Measurements from ENCODE around the gene SMARCC1. TPM values are rescaled to one million over a fixed set of nuclear protein-coding genes. Genes with fewer than 3 reads are reported as not detected.

The SMARCC1 gene
- total RNA-seq, 1 experiment from 2014 or later: 130 TPM

GRCh38 chr3:47799733-47800132, 18.0 kb upstream of the SMARCC1 start:
- CTCF ChIA-PET: no interaction called here
- intact Hi-C loops (cut with micrococcal nuclease; ENCODE audit: unreplicated experiment): no loop called here

GRCh38 chr3:47794544-47794943, 12.9 kb upstream of the SMARCC1 start:
- H3K27ac ChIP-seq: no peak overlapping the region
- DNase-seq: no peak
- ChIA-PET CTCF (interaction anchor here (0.7 kb wide), 1 partner anchor 217 kb away, joined by 6 read pairs; no protein-coding TSS in a partner anchor), POLR2A (ENCODE audit: unreplicated experiment) (no interaction called here)
- H3K4me2 ChIP-seq: no peak overlapping the region
- H4K20me1 ChIP-seq (ENCODE audit: insufficient read depth): no peaks in the 10 kb centered on the region
- no peak overlapping the region for H3K4me3 ChIP-seq
- no peaks in the 10 kb centered on the region for H3K27me3 ChIP-seq (ENCODE audit: insufficient read depth, low read depth)
- no TSS peak for BruUV-seq (replicated peaks)
- H3F3A ChIP-seq (ENCODE audit: insufficient read depth, low read depth): no peaks in the 10 kb centered on the region; the same call in 1 of the 2 replicates
- no peaks in the 10 kb centered on the region for H3K9me2 ChIP-seq (ENCODE audit: insufficient read depth)
- intact Hi-C loops (cut with micrococcal nuclease; ENCODE audit: unreplicated experiment): no loop called here
- H3K36me3 ChIP-seq (ENCODE audit: low read depth): no peaks in the 10 kb centered on the region
- no peak overlapping the region for H2AFZ ChIP-seq
- no peaks in the 10 kb centered on the region for H3K9me3 ChIP-seq (ENCODE audit: insufficient read depth, low read depth)
- TF ChIP-seq EZH2 (IDR thresholded peaks at IDR 0.05; ENCODE audit: low read depth): no peak
- TF ChIP-seq, protein P1, sequence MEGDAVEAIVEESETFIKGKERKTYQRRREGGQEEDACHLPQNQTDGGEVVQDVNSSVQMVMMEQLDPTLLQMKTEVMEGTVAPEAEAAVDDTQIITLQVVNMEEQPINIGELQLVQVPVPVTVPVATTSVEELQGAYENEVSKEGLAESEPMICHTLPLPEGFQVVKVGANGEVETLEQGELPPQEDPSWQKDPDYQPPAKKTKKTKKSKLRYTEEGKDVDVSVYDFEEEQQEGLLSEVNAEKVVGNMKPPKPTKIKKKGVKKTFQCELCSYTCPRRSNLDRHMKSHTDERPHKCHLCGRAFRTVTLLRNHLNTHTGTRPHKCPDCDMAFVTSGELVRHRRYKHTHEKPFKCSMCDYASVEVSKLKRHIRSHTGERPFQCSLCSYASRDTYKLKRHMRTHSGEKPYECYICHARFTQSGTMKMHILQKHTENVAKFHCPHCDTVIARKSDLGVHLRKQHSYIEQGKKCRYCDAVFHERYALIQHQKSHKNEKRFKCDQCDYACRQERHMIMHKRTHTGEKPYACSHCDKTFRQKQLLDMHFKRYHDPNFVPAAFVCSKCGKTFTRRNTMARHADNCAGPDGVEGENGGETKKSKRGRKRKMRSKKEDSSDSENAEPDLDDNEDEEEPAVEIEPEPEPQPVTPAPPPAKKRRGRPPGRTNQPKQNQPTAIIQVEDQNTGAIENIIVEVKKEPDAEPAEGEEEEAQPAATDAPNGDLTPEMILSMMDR (conservative IDR thresholded peaks at IDR 0.05): no peak
- no peaks in the 10 kb centered on the region for H3K79me2 ChIP-seq (ENCODE audit: low read depth)
- no peaks in the 10 kb centered on the region for H3K4me1 ChIP-seq (replicated peaks; ENCODE audit: insufficient read depth)

More at GRCh38 chr3:47799733-47800132, 18.0 kb upstream of the SMARCC1 start:
- H3K36me3 ChIP-seq (ENCODE audit: low read depth): no peaks in the 10 kb centered on the region
- no peak for DNase-seq
- H3F3A ChIP-seq (ENCODE audit: insufficient read depth, low read depth): peaks cover 29% of the 10 kb centered on the region
- no TSS peak for BruUV-seq (replicated peaks)
- no peak overlapping the region for H3K4me3 ChIP-seq
- no peaks in the 10 kb centered on the region for H4K20me1 ChIP-seq (ENCODE audit: insufficient read depth)
- peaks cover 13% of the 10 kb centered on the region for H3K79me2 ChIP-seq (ENCODE audit: low read depth)
- no peaks in the 10 kb centered on the region for H3K9me3 ChIP-seq (ENCODE audit: insufficient read depth, low read depth)
- H3K27me3 ChIP-seq (ENCODE audit: insufficient read depth, low read depth): no peaks in the 10 kb centered on the region
- TF ChIP-seq, protein P1 (conservative IDR thresholded peaks at IDR 0.05): peak; percentile 46
- no peak for TF ChIP-seq EZH2 (IDR thresholded peaks at IDR 0.05; ENCODE audit: low read depth)
- H2AFZ ChIP-seq: no peak overlapping the region
- H3K9me2 ChIP-seq (ENCODE audit: insufficient read depth): no peaks in the 10 kb centered on the region
- H3K4me1 ChIP-seq (replicated peaks; ENCODE audit: insufficient read depth): peaks cover 21% of the 10 kb centered on the region
- H3K27ac ChIP-seq: no peak overlapping the region
- POLR2A ChIA-PET (ENCODE audit: unreplicated experiment): no interaction called here
- no peak overlapping the region for H3K4me2 ChIP-seq

GRCh38 chr3:47792699-47793098, 11.0 kb upstream of the SMARCC1 start:
- Histone ChIP-seq H3K27ac (no peak overlapping the region), H3K27me3 (ENCODE audit: insufficient read depth, low read depth) (no peaks in the 10 kb centered on the region), H2AFZ (no peak overlapping the region), H3K4me3 (no peak overlapping the region), H4K20me1 (ENCODE audit: insufficient read depth) (no peaks in the 10 kb centered on the region), H3K36me3 (ENCODE audit: low read depth) (no peaks in the 10 kb centered on the region), H3K79me2 (ENCODE audit: low read depth) (no peaks in the 10 kb centered on the region), H3K9me2 (ENCODE audit: insufficient read depth) (no peaks in the 10 kb centered on the region), H3F3A (ENCODE audit: insufficient read depth, low read depth) (peaks cover 3% of the 10 kb centered on the region; the same call in 1 of the 2 replicates), H3K4me1 (replicated peaks; ENCODE audit: insufficient read depth) (no peaks in the 10 kb centered on the region), H3K4me2 (no peak overlapping the region), H3K9me3 (ENCODE audit: insufficient read depth, low read depth) (no peaks in the 10 kb centered on the region)
- no peak for DNase-seq
- BruUV-seq (replicated peaks): no TSS peak
- intact Hi-C loops (cut with micrococcal nuclease; ENCODE audit: unreplicated experiment): no loop called here
- CTCF ChIA-PET: no interaction called here
- TF ChIP-seq, protein P1 (conservative IDR thresholded peaks at IDR 0.05): no peak
- no peak for TF ChIP-seq EZH2 (IDR thresholded peaks at IDR 0.05; ENCODE audit: low read depth)
- POLR2A ChIA-PET (ENCODE audit: unreplicated experiment): interaction anchor here (0.7 kb wide), 1 partner anchor 10 kb away, joined by 4 read pairs; no protein-coding TSS in a partner anchor

All from PC-9 (cell line).